Gastrocnemius medialis (tissue), 4 donors: Measurements from ENCODE around the gene LCAT.

ENCODE experiments used
- POLR2A ChIP-seq, 2 donors: fragments of 450-650 bp; IDR thresholded peaks; one replicate each; pipeline ENCODE4 v1.6.1; 2017; ENCODE audit warnings: antibody characterized with exemption in 2 of 2, mild to moderate bottlenecking in 2 of 2, moderate library complexity in 2 of 2
- TF ChIP-seq, protein P1 (sequence below), 5 experiments: fragments of 450-650 bp in 3 of 5; fragments of 200-600 bp in 2 of 5; sonication (generic) in 2 of 5; IDR thresholded peaks in 4 of 5; conservative IDR thresholded peaks in 1 of 5; 1 replicate in 4 of 5; 2 replicates in 1 of 5; pipeline ENCODE4 v1.5.1; 2016 to 2019; ENCODE audit warnings: antibody characterized with exemption in 5 of 5, mild to moderate bottlenecking in 3 of 5, moderate library complexity in 3 of 5

GRCh38 chr16:67909056-67909742 lies 34.7 kb downstream of the LCAT start:
- TF ChIP-seq, protein P1, sequence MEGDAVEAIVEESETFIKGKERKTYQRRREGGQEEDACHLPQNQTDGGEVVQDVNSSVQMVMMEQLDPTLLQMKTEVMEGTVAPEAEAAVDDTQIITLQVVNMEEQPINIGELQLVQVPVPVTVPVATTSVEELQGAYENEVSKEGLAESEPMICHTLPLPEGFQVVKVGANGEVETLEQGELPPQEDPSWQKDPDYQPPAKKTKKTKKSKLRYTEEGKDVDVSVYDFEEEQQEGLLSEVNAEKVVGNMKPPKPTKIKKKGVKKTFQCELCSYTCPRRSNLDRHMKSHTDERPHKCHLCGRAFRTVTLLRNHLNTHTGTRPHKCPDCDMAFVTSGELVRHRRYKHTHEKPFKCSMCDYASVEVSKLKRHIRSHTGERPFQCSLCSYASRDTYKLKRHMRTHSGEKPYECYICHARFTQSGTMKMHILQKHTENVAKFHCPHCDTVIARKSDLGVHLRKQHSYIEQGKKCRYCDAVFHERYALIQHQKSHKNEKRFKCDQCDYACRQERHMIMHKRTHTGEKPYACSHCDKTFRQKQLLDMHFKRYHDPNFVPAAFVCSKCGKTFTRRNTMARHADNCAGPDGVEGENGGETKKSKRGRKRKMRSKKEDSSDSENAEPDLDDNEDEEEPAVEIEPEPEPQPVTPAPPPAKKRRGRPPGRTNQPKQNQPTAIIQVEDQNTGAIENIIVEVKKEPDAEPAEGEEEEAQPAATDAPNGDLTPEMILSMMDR (IDR thresholded peaks at IDR 0.05 in 4 of 5, conservative IDR thresholded peaks at IDR 0.05 in 1 of 5) = no peak
- no peak for TF ChIP-seq POLR2A (IDR thresholded peaks at IDR 0.05)
